Activated CD8-positive, alpha-beta T cell treated with anti-CD3 and anti-CD28 coated beads, Interleukin-2, amount 10 ng/mL, durations not matched to agents 7 days and 5 days (primary cell): Measurements from ENCODE around the gene GMCL2. TPM values are rescaled to one million over a fixed set of nuclear protein-coding genes. Genes with fewer than 3 reads are reported as not detected.
A peak's percentile ranks its signal among the peaks of the same experiment; 100 is the strongest.

ENCODE experiments used
- ATAC-seq: fragments of 150-1000 bp; cut with Tn5 transposase; one replicate; pipeline ENCODE4 v1.10.0; 2021; ENCODE audit warnings: moderate library complexity
- CTCF ChIA-PET: fragments of 350-600 bp; sonication (Branson Sonifier 250); formaldehyde crosslinking; loops from one replicate; lab custom pipeline; 2021; ENCODE audit warnings: antibody characterized with exemption; lab: Charles Lee
- POLR2A ChIA-PET: fragments of 350-600 bp; sonication (Branson Sonifier 250); formaldehyde crosslinking; loops from one replicate; lab custom pipeline; 2021; ENCODE audit warnings: antibody characterized with exemption; lab: Charles Lee
- DNase-seq: peaks from one replicate; pipeline ENCODE4 v3.0.0-alpha.2; 2020
- H3K27ac Mint-ChIP-seq: one replicate; pipeline ENCODE4 v1.8.0; 2021; ENCODE audit warnings: mild to moderate bottlenecking, mixed read lengths
- H3K27me3 Mint-ChIP-seq: one replicate; pipeline ENCODE4 v1.8.0; 2021; ENCODE audit warnings: low read depth, mixed read lengths
- H3K36me3 Mint-ChIP-seq: one replicate; pipeline ENCODE4 v1.8.0; 2021; ENCODE audit warnings: low read depth, mixed read lengths
- H3K4me1 Mint-ChIP-seq: one replicate; pipeline ENCODE4 v1.8.0; 2021; ENCODE audit warnings: low read depth, mixed read lengths
- H3K4me3 Mint-ChIP-seq: one replicate; pipeline ENCODE4 v1.8.0; 2021; ENCODE audit warnings: mild to moderate bottlenecking, mixed read lengths
- H3K9me3 Mint-ChIP-seq: one replicate; pipeline ENCODE4 v1.8.0; 2022; ENCODE audit warnings: mixed read lengths; ENCODE audit not compliant: insufficient read depth
- total RNA-seq, 2 experiments: library from RNA; stranded (reverse); gene quantifications; one replicate each; pipeline ENCODE4 v1.2.3, GENCODE V29; 2021

Gene GMCL2
- total RNA-seq, 2 experiments from 2014 or later, result not detected

DNA sequence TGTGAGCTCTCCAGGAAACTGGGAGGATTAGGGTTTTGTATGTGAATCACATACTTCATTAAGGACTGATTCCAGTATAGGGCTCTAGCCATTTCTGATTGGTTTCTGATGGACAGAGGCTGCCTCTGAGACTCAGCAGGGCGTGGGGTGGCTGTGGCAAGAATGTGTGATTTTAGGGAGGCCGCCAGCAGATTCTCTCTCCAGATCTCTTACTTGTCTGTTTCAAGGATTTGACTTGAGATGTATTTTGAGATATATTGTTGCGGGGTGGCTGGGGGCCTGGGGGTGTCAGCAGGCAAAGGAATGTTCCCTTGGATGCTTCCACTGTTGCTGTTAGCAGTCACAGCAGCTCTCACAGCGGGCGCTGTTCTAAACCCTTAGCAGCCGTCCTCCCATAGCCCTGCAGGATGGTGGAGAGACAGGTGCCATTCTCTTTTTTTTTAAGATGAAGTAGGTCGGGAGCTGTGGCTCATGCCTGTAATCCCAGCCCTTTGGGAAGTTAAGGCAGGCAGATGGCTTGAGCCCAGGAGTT, 9.2 kb upstream of the GMCL2 start:
- no peak overlapping the region for H3K27ac Mint-ChIP-seq
- POLR2A ChIA-PET, result no interaction called here
- ATAC-seq (no peak), DNase-seq (no peak)
- H3K4me1 Mint-ChIP-seq, result peaks cover 24% of the 10 kb centered on the region
- H3K36me3 Mint-ChIP-seq, result no peaks in the 10 kb centered on the region
- CTCF ChIA-PET, result no interaction called here
- no peak overlapping the region for H3K4me3 Mint-ChIP-seq
- H3K27me3 Mint-ChIP-seq, result peaks cover 10% of the 10 kb centered on the region
- peaks cover 3% of the 10 kb centered on the region for H3K9me3 Mint-ChIP-seq

DNA sequence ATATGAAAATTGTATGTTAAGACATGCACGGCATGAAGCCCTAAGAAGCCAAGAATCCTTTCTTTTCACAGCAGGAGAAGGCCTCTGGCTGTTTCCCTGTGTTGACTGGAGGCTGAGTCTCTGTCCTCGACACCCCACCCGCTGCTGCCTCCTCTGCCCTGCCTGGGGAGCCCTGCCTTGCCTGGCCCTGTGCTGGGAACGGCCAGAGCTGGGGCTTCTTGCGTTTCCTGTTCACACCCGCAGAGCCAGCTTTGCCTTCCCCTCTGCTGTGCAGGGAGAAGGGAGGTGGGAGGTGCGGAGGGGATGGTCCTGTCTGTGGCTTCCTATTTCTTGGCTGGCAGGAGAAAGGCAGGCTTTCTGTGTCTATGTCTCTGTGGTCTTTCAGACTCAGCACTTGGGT, 6.9 kb upstream of the GMCL2 start:
- H3K4me3 Mint-ChIP-seq, result no peak overlapping the region
- no peak overlapping the region for H3K27ac Mint-ChIP-seq

DNA sequence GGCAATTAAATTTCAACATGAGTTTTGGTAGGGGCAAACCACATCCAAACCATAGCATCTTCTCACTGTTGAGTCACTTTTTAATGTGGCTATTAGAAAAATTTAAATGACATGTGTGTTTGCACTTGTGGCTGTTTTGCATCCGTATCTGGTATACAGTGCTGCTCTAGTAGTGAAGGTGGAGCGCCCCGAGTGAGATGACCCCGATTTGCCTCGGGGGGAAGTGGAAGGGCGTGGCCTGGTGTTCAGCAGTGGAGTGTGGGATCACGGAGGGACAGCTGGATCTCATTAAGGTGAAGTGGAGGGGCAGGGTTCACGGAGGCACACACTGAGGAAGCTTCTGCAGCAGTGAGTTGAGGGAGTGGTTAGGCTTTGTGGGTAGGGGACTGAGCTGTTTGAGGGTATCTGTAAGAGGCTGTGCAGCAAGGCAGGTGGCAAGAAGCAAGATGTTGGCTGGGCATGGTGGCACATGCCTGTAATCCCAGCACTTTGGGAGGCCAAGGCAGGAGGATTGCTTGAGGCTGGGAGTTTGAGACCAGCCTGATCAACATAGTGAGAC, 6.2 kb upstream of the GMCL2 start:
- no peak overlapping the region for H3K4me3 Mint-ChIP-seq
- peaks cover 18% of the 10 kb centered on the region for H3K27me3 Mint-ChIP-seq
- ChIA-PET CTCF (no interaction called here), POLR2A (no interaction called here)
- no peaks in the 10 kb centered on the region for H3K36me3 Mint-ChIP-seq
- ATAC-seq, result no peak
- H3K27ac Mint-ChIP-seq, result peak overlapping the region; percentile 35
- H3K4me1 Mint-ChIP-seq, result peaks cover 24% of the 10 kb centered on the region
- H3K9me3 Mint-ChIP-seq, result peaks cover 3% of the 10 kb centered on the region
- DNase-seq, result no peak

More for the DNA sequence above, 6.9 kb upstream of the GMCL2 start:
- Mint-ChIP-seq H3K9me3 (peaks cover 3% of the 10 kb centered on the region), H3K27me3 (peaks cover 13% of the 10 kb centered on the region), H3K36me3 (no peaks in the 10 kb centered on the region), H3K4me1 (peaks cover 24% of the 10 kb centered on the region)
- ATAC-seq, result peak; percentile 79
- CTCF ChIA-PET, result no interaction called here
- no peak for DNase-seq
- POLR2A ChIA-PET, result no interaction called here

DNA sequence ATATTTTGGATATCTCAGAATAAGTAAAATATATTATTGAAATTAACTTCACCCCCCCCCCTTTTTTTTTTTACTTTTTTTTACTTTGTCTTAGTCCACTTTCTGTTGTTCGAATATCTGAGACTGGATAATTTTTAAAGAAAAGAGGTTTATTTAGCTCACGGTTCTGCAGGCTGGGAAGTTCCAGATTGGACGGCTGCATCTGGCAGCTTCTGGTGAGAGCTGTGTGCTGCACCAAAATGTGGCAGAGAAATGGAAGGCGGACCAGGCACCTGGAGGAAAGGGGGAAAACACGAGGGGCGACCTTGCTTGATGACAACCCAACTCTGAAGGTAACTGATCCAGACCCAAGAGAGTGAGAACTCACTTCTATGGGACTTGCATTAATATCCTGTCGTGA, 5.6 kb upstream of the GMCL2 start:
- POLR2A ChIA-PET, result no interaction called here

DNA sequence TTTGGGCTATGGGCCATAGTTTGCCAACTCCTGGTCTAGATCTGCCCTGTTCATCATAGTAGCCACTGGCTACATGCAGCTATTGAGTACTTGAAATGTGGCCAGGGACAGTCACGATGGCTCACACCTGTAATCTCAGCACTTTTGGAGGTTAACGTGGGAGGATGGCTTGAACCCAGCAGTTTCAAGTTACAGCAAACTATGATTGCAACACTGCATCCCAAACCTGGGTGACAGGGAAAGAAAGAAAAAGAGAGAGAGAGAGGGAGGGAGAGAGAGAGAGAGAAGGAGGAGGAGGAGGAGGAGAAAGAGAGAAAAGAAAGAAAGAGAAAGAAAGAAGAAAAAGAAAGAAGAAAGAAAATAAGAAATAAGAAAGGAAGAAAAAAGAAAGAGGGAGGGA, 5.1 kb upstream of the GMCL2 start:
- Mint-ChIP-seq H3K9me3 (peaks cover 3% of the 10 kb centered on the region), H3K4me1 (peaks cover 24% of the 10 kb centered on the region), H3K4me3 (no peak overlapping the region), H3K36me3 (no peaks in the 10 kb centered on the region), H3K27ac (no peak overlapping the region), H3K27me3 (peaks cover 18% of the 10 kb centered on the region)
- CTCF ChIA-PET, result no interaction called here
- POLR2A ChIA-PET, result no interaction called here
- DNase-seq, result no peak
- no peak for ATAC-seq

More for the DNA sequence above, 5.6 kb upstream of the GMCL2 start:
- Mint-ChIP-seq H3K27me3 (peaks cover 18% of the 10 kb centered on the region), H3K27ac (no peak overlapping the region), H3K4me3 (no peak overlapping the region), H3K9me3 (peaks cover 3% of the 10 kb centered on the region), H3K4me1 (peaks cover 24% of the 10 kb centered on the region), H3K36me3 (no peaks in the 10 kb centered on the region)
- no peak for ATAC-seq
- DNase-seq, result no peak
- CTCF ChIA-PET, result no interaction called here

DNA sequence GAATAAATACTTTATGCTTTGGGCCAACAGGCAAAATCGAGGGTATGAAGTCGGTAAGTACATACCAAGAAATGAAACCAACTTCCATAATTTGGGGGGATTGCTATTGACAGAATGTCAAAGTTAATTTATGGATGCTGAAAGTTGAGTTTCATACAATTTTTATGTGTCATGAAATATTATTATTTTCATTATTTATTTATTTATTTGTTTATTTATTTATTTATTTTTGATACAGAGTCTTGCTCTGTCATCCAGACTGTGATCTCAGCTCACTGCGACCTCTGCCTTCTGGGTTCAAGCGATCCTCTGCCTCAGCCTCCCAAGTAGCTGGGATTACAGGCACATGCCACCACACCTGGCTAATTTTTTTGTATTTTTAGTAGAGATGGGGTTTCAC, 4.5 kb upstream of the GMCL2 start:
- ChIA-PET POLR2A (no interaction called here), CTCF (no interaction called here)
- Mint-ChIP-seq H3K4me1 (peaks cover 24% of the 10 kb centered on the region), H3K9me3 (peaks cover 3% of the 10 kb centered on the region), H3K27ac (no peak overlapping the region), H3K27me3 (peaks cover 18% of the 10 kb centered on the region), H3K4me3 (no peak overlapping the region), H3K36me3 (no peaks in the 10 kb centered on the region)
- no peak for DNase-seq
- no peak for ATAC-seq

DNA sequence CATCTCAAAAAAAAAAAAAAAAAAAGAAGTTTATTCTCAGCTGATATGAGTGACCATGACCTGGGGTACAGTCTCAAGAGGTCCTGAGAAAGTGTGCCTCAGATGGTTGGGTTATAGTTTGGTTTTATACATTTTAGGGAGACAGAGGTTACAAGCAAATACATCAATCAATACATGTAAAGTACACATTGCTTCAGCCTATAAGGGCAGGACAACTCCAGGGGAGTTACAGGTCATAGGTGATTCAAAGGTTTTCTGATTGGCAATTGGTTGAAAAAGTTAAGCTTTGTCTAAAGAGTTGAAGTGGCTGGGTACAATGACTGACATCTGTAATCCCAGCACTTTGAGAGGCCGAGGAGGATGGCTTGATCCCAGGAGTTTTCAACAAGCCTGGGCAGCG, 2.3 kb upstream of the GMCL2 start:
- H3K27ac Mint-ChIP-seq, result no peak overlapping the region
- H3K36me3 Mint-ChIP-seq, result no peaks in the 10 kb centered on the region
- no peak for ATAC-seq
- peaks cover 3% of the 10 kb centered on the region for H3K9me3 Mint-ChIP-seq
- no peak for DNase-seq
- ChIA-PET POLR2A (no interaction called here), CTCF (no interaction called here)
- peaks cover 15% of the 10 kb centered on the region for H3K27me3 Mint-ChIP-seq
- H3K4me1 Mint-ChIP-seq, result peaks cover 20% of the 10 kb centered on the region
- H3K4me3 Mint-ChIP-seq, result no peak overlapping the region

DNA sequence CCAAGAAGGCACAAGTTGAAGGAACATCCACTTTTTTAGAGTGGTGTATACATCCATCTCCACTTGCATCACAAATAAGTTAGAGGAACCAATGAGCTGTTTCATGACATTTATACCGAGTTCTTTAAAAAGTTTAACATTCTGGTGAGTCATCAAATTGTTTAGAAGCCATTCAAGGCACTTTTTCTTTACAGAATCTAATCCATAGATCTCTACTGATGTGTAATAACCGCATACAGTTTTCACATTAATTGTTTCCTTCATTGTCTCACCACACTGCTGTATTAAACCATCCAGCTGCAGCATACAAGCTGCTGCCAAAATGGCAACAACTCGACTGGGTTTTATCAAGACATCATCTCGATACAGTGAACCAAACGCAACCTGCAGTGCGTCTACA, 744 bp downstream of the GMCL2 start:
- Mint-ChIP-seq H3K4me1 (peaks cover 9% of the 10 kb centered on the region), H3K27me3 (peaks cover 8% of the 10 kb centered on the region), H3K36me3 (no peaks in the 10 kb centered on the region), H3K27ac (no peak overlapping the region), H3K9me3 (no peaks in the 10 kb centered on the region), H3K4me3 (no peak overlapping the region)
- no peak for DNase-seq
- POLR2A ChIA-PET, result interaction anchor here (1.0 kb wide), 1 partner anchor 18 kb away, joined by 4 read pairs; the partner anchor contains the start of gene HNRNPAB
- no peak for ATAC-seq
- CTCF ChIA-PET, result interaction anchor here (1.3 kb wide), 1 partner anchor 111 kb away, joined by 4 read pairs; no protein-coding TSS in a partner anchor

DNA sequence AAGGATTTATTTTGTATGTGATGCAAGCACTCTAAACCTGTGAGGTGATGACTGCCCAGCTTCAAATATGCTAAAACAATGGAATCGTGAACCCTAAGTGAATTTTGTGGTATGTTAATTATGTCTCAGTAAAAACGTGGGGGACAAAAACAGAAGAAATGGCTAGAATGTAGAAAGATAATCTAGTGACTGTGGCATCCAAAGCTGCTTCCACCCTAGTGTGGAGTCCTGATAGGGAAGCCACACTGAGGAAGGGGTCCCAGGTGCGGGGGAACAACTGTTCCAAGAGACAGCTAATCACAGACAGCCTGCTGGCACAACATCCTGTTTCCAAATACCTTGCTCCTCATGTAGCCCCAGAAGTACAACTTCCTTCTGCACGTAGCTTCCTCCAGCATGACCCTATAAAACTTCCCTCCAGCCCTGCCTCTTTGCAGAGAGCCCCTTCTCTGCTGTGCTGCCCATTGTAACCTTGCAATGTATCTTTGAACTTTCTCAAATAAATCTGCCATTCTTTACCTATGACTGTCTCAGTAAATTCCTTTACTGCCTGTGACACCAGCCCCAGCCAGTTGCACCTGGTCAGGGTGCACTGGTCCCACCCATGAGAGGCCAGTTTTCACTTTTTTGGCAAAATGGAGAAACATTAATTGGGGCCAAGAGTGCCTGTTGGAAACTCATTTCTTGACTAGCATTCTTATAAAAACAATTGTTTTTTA, 4.9 kb downstream of the GMCL2 start:
- CTCF ChIA-PET, result interaction anchor here (1.4 to 3.4 kb wide), 2 partner anchors 36 to 107 kb away, joined by 3 to 12 read pairs; no protein-coding TSS in a partner anchor
- peaks cover 9% of the 10 kb centered on the region for H3K4me1 Mint-ChIP-seq
- no peaks in the 10 kb centered on the region for H3K36me3 Mint-ChIP-seq
- peak; percentile 39 for ATAC-seq
- peak overlapping the region; percentile 68 for H3K27ac Mint-ChIP-seq
- no peak for DNase-seq
- POLR2A ChIA-PET, result interaction anchor here (1.7 kb wide), 1 partner anchor 22 kb away, joined by 5 read pairs; the partner anchor contains the start of gene HNRNPAB
- no peaks in the 10 kb centered on the region for H3K9me3 Mint-ChIP-seq
- H3K27me3 Mint-ChIP-seq, result no peaks in the 10 kb centered on the region
- no peak overlapping the region for H3K4me3 Mint-ChIP-seq

DNA sequence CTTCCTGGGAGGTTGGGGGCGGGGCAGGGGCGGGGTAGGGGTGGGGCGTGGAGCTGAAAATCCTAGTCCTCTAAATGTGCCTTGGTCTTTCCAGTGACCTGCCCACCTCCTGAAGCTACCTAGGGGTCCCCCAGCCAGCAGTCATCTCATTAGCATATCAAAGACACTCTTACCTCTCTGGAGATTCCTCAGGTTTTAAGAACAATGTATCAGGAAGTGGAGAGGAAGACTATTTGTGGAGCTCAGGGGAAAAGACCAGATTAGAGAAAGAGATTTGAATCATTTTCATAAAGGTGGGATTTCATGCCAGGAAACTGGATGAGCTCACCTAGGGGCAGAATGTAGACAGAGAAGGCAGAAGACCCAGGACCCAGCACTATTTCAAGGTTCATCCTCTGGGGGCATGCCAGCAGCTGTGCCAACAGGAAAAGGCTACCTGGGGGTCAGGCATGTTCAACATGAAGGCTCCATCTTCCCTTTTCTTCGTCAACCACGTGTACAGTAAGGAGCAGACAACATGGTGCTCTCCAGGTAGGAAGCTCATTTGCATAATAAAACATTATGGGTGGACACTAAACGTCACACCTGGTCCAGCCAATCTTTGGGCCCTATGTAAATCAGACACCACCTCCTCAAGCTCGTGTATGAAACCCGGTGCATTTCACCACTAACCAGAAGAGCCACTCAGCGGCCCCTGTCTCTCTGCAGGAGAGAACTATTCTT, 6.9 kb downstream of the GMCL2 start:
- Mint-ChIP-seq H3K4me1 (peaks cover 9% of the 10 kb centered on the region), H3K4me3 (no peak overlapping the region), H3K27me3 (no peaks in the 10 kb centered on the region), H3K27ac (no peak overlapping the region), H3K36me3 (no peaks in the 10 kb centered on the region), H3K9me3 (no peaks in the 10 kb centered on the region)
- ChIA-PET CTCF (interaction anchor here (3.4 kb wide), 1 partner anchor 105 kb away, joined by 12 read pairs; no protein-coding TSS in a partner anchor), POLR2A (interaction anchor here (0.7 to 1.1 kb wide), 2 partner anchors 24 to 917 kb away, joined by 3 to 4 read pairs; partner anchors contain the start of gene HNRNPAB)
- no peak for ATAC-seq
- no peak for DNase-seq

DNA sequence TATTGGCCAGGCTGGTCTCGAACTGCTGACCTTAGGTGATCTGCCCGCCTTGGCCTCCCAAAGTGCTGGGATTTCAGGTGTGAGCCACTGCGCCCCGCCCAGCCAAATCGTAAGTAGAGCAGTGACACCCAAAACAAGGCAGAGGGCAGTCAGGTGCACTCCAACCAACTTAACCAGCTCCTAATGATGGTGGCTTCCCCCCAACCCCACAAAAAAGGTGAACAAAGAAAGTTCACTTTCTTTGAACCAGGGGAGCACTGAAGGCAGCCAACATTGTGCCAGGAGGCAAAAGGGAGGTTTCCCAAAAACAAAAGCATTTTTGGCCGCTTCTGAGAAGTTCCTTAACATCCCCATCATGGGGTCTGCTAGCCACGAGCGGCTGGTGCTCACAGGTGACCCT, 9.6 kb downstream of the GMCL2 start:
- POLR2A ChIA-PET, result no interaction called here
- DNase-seq (no peak), ATAC-seq (no peak)
- CTCF ChIA-PET, result no interaction called here
- H3K9me3 Mint-ChIP-seq, result no peaks in the 10 kb centered on the region
- no peak overlapping the region for H3K27ac Mint-ChIP-seq
- no peaks in the 10 kb centered on the region for H3K27me3 Mint-ChIP-seq
- no peak overlapping the region for H3K4me3 Mint-ChIP-seq
- H3K4me1 Mint-ChIP-seq, result peaks cover 8% of the 10 kb centered on the region
- H3K36me3 Mint-ChIP-seq, result no peaks in the 10 kb centered on the region
